Mammary epithelial cell (primary cell): Measurements from ENCODE around the gene IMMP2L.

Experiments
- CTCF ChIP-seq, 2 donors: IDR thresholded peaks in 1 of 2; conservative IDR thresholded peaks in 1 of 2; 2 replicates each; pipeline ENCODE4 v1.5.1; 2011 to 2012; ENCODE audit warnings: inconsistent platforms in 2 of 2, low read length in 2 of 2, mild to moderate bottlenecking in 2 of 2, control low read depth in 1 of 2, low read depth in 1 of 2; ENCODE audit not compliant: insufficient read depth in 1 of 2; ENCODE audit errors: extremely low read depth in 1 of 2
- EZH2 ChIP-seq: IDR thresholded peaks from 2 replicates; pipeline ENCODE4 v1.6.1; 2012; ENCODE audit warnings: low read length, inconsistent platforms, borderline replicate concordance

GRCh38 chr7:110620110-110620735 lies 942.1 kb downstream of the IMMP2L start:
- TF ChIP-seq EZH2 (no peak), CTCF (conservative IDR thresholded peaks at IDR 0.05 in 1 of 2, IDR thresholded peaks at IDR 0.05 in 1 of 2; ENCODE audit: extremely low read depth in 1 of 2, insufficient read depth in 1 of 2, low read depth in 1 of 2, low read length in 2 of 2) (no peak)
